ENCODE data around the gene MZT2B. TPM values are rescaled to one million over a fixed set of nuclear protein-coding genes. Genes with fewer than 3 reads are reported as not detected.
"Not testable (repeated sequence)": the region's sequence is repeated elsewhere in the genome, so short reads cannot be mapped to it uniquely, and the experiment has no call there.

Gene MZT2B
- total and polyA plus RNA-seq, 2 experiments from 2014 or later = 70.9 to 233 TPM

- not testable (repeated sequence) for H3K36me3 Mint-ChIP-seq (ENCODE audit: low read depth); H4K20me1 ChIP-seq (replicated peaks; ENCODE audit: insufficient read depth); DNase-seq (ENCODE audit: low spot score); H3K9me3 Mint-ChIP-seq; H3K27me3 Mint-ChIP-seq (ENCODE audit: insufficient read depth, low read depth, poor library complexity); H3K4me3 ChIP-seq; H3K4me1 Mint-ChIP-seq; H3K27ac ChIP-seq (ENCODE audit: low read depth); H3K27me3 ChIP-seq (ENCODE audit: insufficient read depth); H3K9me2 ChIP-seq (ENCODE audit: insufficient read depth); H3K36me3 ChIP-seq (ENCODE audit: insufficient read depth); H3K4me2 ChIP-seq; ATAC-seq; H3K4me3 Mint-ChIP-seq; H3F3A ChIP-seq (replicated peaks; ENCODE audit: low read depth); H3K4me1 ChIP-seq (ENCODE audit: insufficient read depth); H2AFZ ChIP-seq; H3K79me2 ChIP-seq (replicated peaks; ENCODE audit: insufficient read depth); H3K27ac Mint-ChIP-seq
Observed at GRCh38 chr2:130196052-130196451, 14.0 kb downstream of the MZT2B start.

GRCh38 chr2:130198343-130198742 lies 16.3 kb downstream of the MZT2B start, which contains the start of gene TUBA3E:
Gene TUBA3E (minus strand): TSS chr2:130198439. CDS start chr2:130198360, 79 bp downstream.
- H3K4me3 Mint-ChIP-seq = no peak within 1 kb of the TSS
- Histone ChIP-seq H3K36me3 (ENCODE audit: insufficient read depth) (no peaks in the 10 kb centered on the region), H3K4me3 (no peak within 1 kb of the TSS), H4K20me1 (replicated peaks; ENCODE audit: insufficient read depth) (no peaks in the 10 kb centered on the region), H3K4me1 (ENCODE audit: insufficient read depth) (no peaks in the 10 kb centered on the region), H3K9me2 (ENCODE audit: insufficient read depth) (no peaks in the 10 kb centered on the region), H2AFZ (no peak within 1 kb of the TSS), H3K4me2 (no peak within 1 kb of the TSS), H3K27ac (ENCODE audit: low read depth) (no peak within 1 kb of the TSS), H3K79me2 (replicated peaks; ENCODE audit: insufficient read depth) (no peaks in the 10 kb centered on the region), H3F3A (replicated peaks; ENCODE audit: low read depth) (no peaks in the 10 kb centered on the region), H3K27me3 (ENCODE audit: insufficient read depth) (no peaks in the 10 kb centered on the region)
- H3K9me3 Mint-ChIP-seq = no peaks in the 10 kb centered on the region; the same call in 1 of the 3 replicates
- ATAC-seq = no peak
- no peaks in the 10 kb centered on the region for H3K36me3 Mint-ChIP-seq (ENCODE audit: low read depth)
- peak; percentile 26 for DNase-seq (ENCODE audit: low spot score)
- H3K27ac Mint-ChIP-seq = no peak within 1 kb of the TSS
- H3K27me3 Mint-ChIP-seq (ENCODE audit: insufficient read depth, low read depth, poor library complexity) = peaks cover 3% of the 10 kb centered on the region
- H3K4me1 Mint-ChIP-seq = no peaks in the 10 kb centered on the region
- TF ChIP-seq JUNB (IDR thresholded peaks at IDR 0.05; ENCODE audit: unreplicated experiment) (no peak), REST (IDR thresholded peaks at IDR 0.05; ENCODE audit: unreplicated experiment) (no peak), STAT1 (IDR thresholded peaks at IDR 0.05; ENCODE audit: unreplicated experiment) (no peak), NANOG (IDR thresholded peaks at IDR 0.05; ENCODE audit: borderline replicate concordance) (no peak), CREB1 (CRISPR knock-in tag; IDR thresholded peaks at IDR 0.05; ENCODE audit: low read depth) (no peak), ZNF462 (CRISPR knock-in tag; IDR thresholded peaks at IDR 0.05) (no peak), EZH2phosphoT487 (IDR thresholded peaks at IDR 0.05; ENCODE audit: unreplicated experiment) (no peak), CTCF (conservative IDR thresholded peaks at IDR 0.05; ENCODE audit: low read depth in 2 of 2) (no peak), EZH2 (IDR thresholded peaks at IDR 0.05; ENCODE audit: low read depth, unreplicated experiment) (no peak), ZNF114 (CRISPR knock-in tag; IDR thresholded peaks at IDR 0.05) (no peak)

Data from GM23338 (cell line).